Stomach (tissue), 4 donors: Measurements from ENCODE around the gene ERC2.

Experiments used
- POLR2AphosphoS5 ChIP-seq, 3 donors: sonication (generic); formaldehyde crosslinking; IDR thresholded peaks; one replicate each; pipeline ENCODE4 v1.6.1; 2016; ENCODE audit warnings: antibody characterized with exemption in 3 of 3
- TF ChIP-seq, protein P1 (sequence below), 7 experiments: fragments of 450-650 bp in 4 of 7; fragments of 200-600 bp in 3 of 7; sonication (generic) in 3 of 7; IDR thresholded peaks; one replicate each; pipeline ENCODE4 v1.5.1; 2016 to 2019; ENCODE audit warnings: antibody characterized with exemption in 7 of 7, control low read depth in 2 of 7, mild to moderate bottlenecking in 1 of 7

DNA sequence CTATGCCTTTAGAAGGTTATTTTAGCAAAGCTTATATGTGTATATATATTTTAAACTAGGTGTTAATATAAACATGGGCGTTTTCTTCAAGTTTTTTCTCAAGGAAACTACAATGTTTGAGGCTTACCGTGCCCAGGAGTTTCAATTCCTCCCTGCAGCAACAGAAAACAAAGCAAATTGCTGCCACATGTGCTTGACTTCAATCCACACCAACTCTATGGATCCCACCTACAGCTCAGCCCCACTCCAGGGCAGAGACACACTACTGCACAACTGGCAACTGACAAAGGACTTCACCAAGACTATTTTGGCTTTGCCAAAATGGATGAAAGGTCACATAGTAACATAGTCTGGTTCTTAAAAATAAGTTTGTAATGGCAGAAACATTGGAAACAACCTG is 346.6 kb downstream of the ERC2 start:
- TF ChIP-seq, protein P1, sequence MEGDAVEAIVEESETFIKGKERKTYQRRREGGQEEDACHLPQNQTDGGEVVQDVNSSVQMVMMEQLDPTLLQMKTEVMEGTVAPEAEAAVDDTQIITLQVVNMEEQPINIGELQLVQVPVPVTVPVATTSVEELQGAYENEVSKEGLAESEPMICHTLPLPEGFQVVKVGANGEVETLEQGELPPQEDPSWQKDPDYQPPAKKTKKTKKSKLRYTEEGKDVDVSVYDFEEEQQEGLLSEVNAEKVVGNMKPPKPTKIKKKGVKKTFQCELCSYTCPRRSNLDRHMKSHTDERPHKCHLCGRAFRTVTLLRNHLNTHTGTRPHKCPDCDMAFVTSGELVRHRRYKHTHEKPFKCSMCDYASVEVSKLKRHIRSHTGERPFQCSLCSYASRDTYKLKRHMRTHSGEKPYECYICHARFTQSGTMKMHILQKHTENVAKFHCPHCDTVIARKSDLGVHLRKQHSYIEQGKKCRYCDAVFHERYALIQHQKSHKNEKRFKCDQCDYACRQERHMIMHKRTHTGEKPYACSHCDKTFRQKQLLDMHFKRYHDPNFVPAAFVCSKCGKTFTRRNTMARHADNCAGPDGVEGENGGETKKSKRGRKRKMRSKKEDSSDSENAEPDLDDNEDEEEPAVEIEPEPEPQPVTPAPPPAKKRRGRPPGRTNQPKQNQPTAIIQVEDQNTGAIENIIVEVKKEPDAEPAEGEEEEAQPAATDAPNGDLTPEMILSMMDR (IDR thresholded peaks at IDR 0.05): no peak
- no peak for TF ChIP-seq POLR2AphosphoS5 (IDR thresholded peaks at IDR 0.05)
